BE2C (cell line): ENCODE measurements around the gene SOD2.
"Not testable (repeated sequence)": the region's sequence is repeated elsewhere in the genome, so short reads cannot be mapped to it uniquely, and the experiment has no call there.

Experiments used
- DNase-seq: peaks from one replicate; pipeline ENCODE4 v3.0.0-alpha.2; 2020
- H3K27me3 ChIP-seq: fragments of 250-450 bp; sonication (Bioruptor Pico); 2 replicates; pipeline ENCODE4 v1.5.1; 2020; ENCODE audit warnings: mild to moderate bottlenecking
- H3K36me3 ChIP-seq: fragments of 250-450 bp; sonication (Bioruptor Pico); 2 replicates; pipeline ENCODE4 v1.5.1; 2020; ENCODE audit warnings: mild to moderate bottlenecking
- H3K4me1 ChIP-seq: fragments of 250-450 bp; sonication (Bioruptor Pico); 2 replicates; pipeline ENCODE4 v1.5.1; 2020
- H3K4me3 ChIP-seq: 2 replicates; pipeline ENCODE4 v1.5.1; 2011; ENCODE audit warnings: low read depth, low read length
- H3K9me3 ChIP-seq: fragments of 250-450 bp; sonication (Bioruptor Pico); 2 replicates; pipeline ENCODE4 v1.5.1; 2020
- CTCF ChIP-seq: IDR thresholded peaks from 2 replicates; pipeline ENCODE4 v1.5.1; 2012; ENCODE audit warnings: mild to moderate bottlenecking, low read depth, low read length

SOD2 gene

GRCh38 chr6:159729598-159730331 is 36.7 kb upstream of the SOD2 start:
- no peak for TF ChIP-seq CTCF
- no peak for DNase-seq
- no peaks in the 10 kb centered on the region for H3K9me3 ChIP-seq
- peak overlapping the region; percentile 64 for H3K4me3 ChIP-seq
- H3K4me1 ChIP-seq = no peaks in the 10 kb centered on the region
- no peaks in the 10 kb centered on the region for H3K27me3 ChIP-seq
- peaks cover 21% of the 10 kb centered on the region for H3K36me3 ChIP-seq

GRCh38 chr6:159728531-159728964 is 35.5 kb upstream of the SOD2 start:
- Histone ChIP-seq H3K9me3 (no peaks in the 10 kb centered on the region), H3K4me1 (no peaks in the 10 kb centered on the region), H3K4me3 (peak overlapping the region; percentile 64), H3K27me3 (no peaks in the 10 kb centered on the region), H3K36me3 (peaks cover 18% of the 10 kb centered on the region)
- DNase-seq = no peak
- TF ChIP-seq CTCF = no peak

GRCh38 chr6:159727717-159728445 is 34.8 kb upstream of the SOD2 start:
- no peaks in the 10 kb centered on the region for H3K4me1 ChIP-seq
- DNase-seq = no peak
- H3K4me3 ChIP-seq = peak overlapping the region; percentile 64
- TF ChIP-seq CTCF = no peak
- H3K27me3 ChIP-seq = no peaks in the 10 kb centered on the region
- no peaks in the 10 kb centered on the region for H3K9me3 ChIP-seq
- H3K36me3 ChIP-seq = peaks cover 18% of the 10 kb centered on the region

- TF ChIP-seq CTCF = no peak
- Histone ChIP-seq H3K9me3 (no peaks in the 10 kb centered on the region), H3K27me3 (no peaks in the 10 kb centered on the region), H3K36me3 (peaks cover 14% of the 10 kb centered on the region), H3K4me3 (peak within 1 kb of the TSS; percentile 80), H3K4me1 (no peaks in the 10 kb centered on the region)
- DNase-seq = peak; percentile 95
Measured at GRCh38 chr6:159726918-159727716, 34.1 kb upstream of the SOD2 start, which contains the start of gene WTAP. TSS of gene WTAP (plus strand) at chr6:159727506. CDS start at chr6:159736266, 8,760 bp downstream.

- Histone ChIP-seq H3K4me1 (no peaks in the 10 kb centered on the region), H3K27me3 (no peaks in the 10 kb centered on the region), H3K4me3 (peak overlapping the region; percentile 80), H3K36me3 (peaks cover 7% of the 10 kb centered on the region), H3K9me3 (no peaks in the 10 kb centered on the region)
- DNase-seq = no peak
- TF ChIP-seq CTCF = no peak
Measured at GRCh38 chr6:159726255-159726917, 33.3 kb upstream of the SOD2 start.

GRCh38 chr6:159725208-159725607 is 32.2 kb upstream of the SOD2 start:
- H3K4me3 ChIP-seq, H3K9me3 ChIP-seq: not testable (repeated sequence)

More at GRCh38 chr6:159725208-159725607, 32.2 kb upstream of the SOD2 start:
- H3K36me3 ChIP-seq, H3K4me1 ChIP-seq, H3K27me3 ChIP-seq, DNase-seq: not testable (repeated sequence)
